ENCODE data around the gene LRRC57. TPM values are rescaled to one million over a fixed set of nuclear protein-coding genes. Genes with fewer than 3 reads are reported as not detected.
A peak's percentile ranks its signal among the peaks of the same experiment; 100 is the strongest.

Gene LRRC57
- total RNA-seq, 1 experiment from 2014 or later, result 18.7 TPM

- no peak overlapping the region for H2BK20ac ChIP-seq (ENCODE audit: low read depth, low read length, poor library complexity, severe bottlenecking)
- H3K4ac ChIP-seq (ENCODE audit: low read depth, low read length), result no peak overlapping the region
- no peaks in the 10 kb centered on the region for H3K4me1 ChIP-seq (ENCODE audit: insufficient read depth, low read length)
- no peak overlapping the region for H3K56ac ChIP-seq (ENCODE audit: insufficient read length, low read depth, low read length)
- no peak overlapping the region for H2BK5ac ChIP-seq (ENCODE audit: insufficient read length, low read length)
- H3T11ph ChIP-seq (ENCODE audit: low read length), result no peak overlapping the region
- no peak overlapping the region for H2BK12ac ChIP-seq (ENCODE audit: insufficient read length, low read depth, low read length)
- no peak overlapping the region for H3K14ac ChIP-seq (ENCODE audit: insufficient read depth, low read length)
- no peak overlapping the region for H3K27ac ChIP-seq (ENCODE audit: insufficient read length, low read depth, low read length)
- H3K4me1 Mint-ChIP-seq, result peaks cover 3 to 8% of the 10 kb centered on the region in 2 experiments; a peak in 3 of 4 replicates
- WGBS (ENCODE audit: extremely low coverage, insufficient read length, low lambda C conversion rate), result no CpG with 5 or more reads among the region's 4 CpGs
- H3K27ac Mint-ChIP-seq, result peak overlapping the region in 1 of 3 experiments; percentile 17; a peak in 2 of 7 replicates
- H3K27me3 ChIP-seq (ENCODE audit: insufficient read depth, low read length), result no peaks in the 10 kb centered on the region
- no peaks in the 10 kb centered on the region for H3K23me2 ChIP-seq (ENCODE audit: insufficient read length, low read depth, low read length, poor library complexity, severe bottlenecking)
- H4K8ac ChIP-seq (replicated peaks; ENCODE audit: insufficient read length, low read depth, low read length), result no peak overlapping the region
- H2BK15ac ChIP-seq (ENCODE audit: low read depth, low read length), result no peak overlapping the region
- H3K9me3 Mint-ChIP-seq, result peaks cover 0 to 3% of the 10 kb centered on the region in 2 experiments; a peak in 3 of 5 replicates
- H3K79me1 ChIP-seq (ENCODE audit: insufficient read depth, low read depth, low read length, poor library complexity, severe bottlenecking), result no peaks in the 10 kb centered on the region
- no peak overlapping the region for H4K5ac ChIP-seq (ENCODE audit: insufficient read length, low read depth, low read length)
- no peak overlapping the region for H3K23ac ChIP-seq (ENCODE audit: insufficient read length, low read depth, low read length)
- H4K91ac ChIP-seq (ENCODE audit: insufficient read length, low read depth, low read length), result no peak overlapping the region
- no peak overlapping the region for H3K4me3 Mint-ChIP-seq
- no peaks in the 10 kb centered on the region for H3K79me2 ChIP-seq (ENCODE audit: insufficient read depth, low read length)
- no peak for TF ChIP-seq CTCF (conservative IDR thresholded peaks at IDR 0.05)
- no peaks in the 10 kb centered on the region for H3K9me3 ChIP-seq (ENCODE audit: control insufficient read depth, low read depth, low read length)
- no peak overlapping the region for H3K4me2 ChIP-seq (ENCODE audit: insufficient read depth, insufficient read length, low read length)
- no peak overlapping the region for H2AFZ ChIP-seq (ENCODE audit: low read length)
- H3K36me3 Mint-ChIP-seq (ENCODE audit: insufficient read depth in 1 of 3, low read depth in 3 of 3), result peaks cover 5 to 10% (median 7%) of the 10 kb centered on the region in 3 experiments
- H3K9ac ChIP-seq (ENCODE audit: extremely low read depth, insufficient read length, low read length), result no peak overlapping the region
- DNase-seq, result no peak
- H2AK5ac ChIP-seq (ENCODE audit: insufficient read length, low read length), result no peak overlapping the region
- H3K18ac ChIP-seq (ENCODE audit: insufficient read length, low read depth, low read length), result no peak overlapping the region
- no peaks in the 10 kb centered on the region for H4K20me1 ChIP-seq (ENCODE audit: control insufficient read depth, insufficient read depth, insufficient read length)
- H2BK120ac ChIP-seq (ENCODE audit: low read depth, low read length, poor library complexity, severe bottlenecking), result no peak overlapping the region
- no peaks in the 10 kb centered on the region for H3K27me3 Mint-ChIP-seq (ENCODE audit: low read depth)
These were observed 47.1 kb upstream of the LRRC57 start for GRCh38 chr15:42595626-42596240.

Measured in H9 (cell line).